Activated CD4-positive, alpha-beta T cell treated with anti-CD3 and anti-CD28 coated beads for 1 hour (primary cell): ENCODE measurements around the gene TACSTD2.
A peak's percentile ranks its signal among the peaks of the same experiment; 100 is the strongest.
"Not testable (repeated sequence)": the region's sequence is repeated elsewhere in the genome, so short reads cannot be mapped to it uniquely, and the experiment has no call there.

Source experiments
- DNase-seq: peaks from one replicate; pipeline ENCODE4 v3.0.0-alpha.2; 2020

TACSTD2 gene

GRCh38 chr1:58555393-58555792, 21.7 kb downstream of the TACSTD2 start:
- DNase-seq = no peak

- DNase-seq = no peak
Observed at GRCh38 chr1:58551186-58552140, 25.6 kb downstream of the TACSTD2 start.

GRCh38 chr1:58549291-58549690, 27.8 kb downstream of the TACSTD2 start:
- DNase-seq = not testable (repeated sequence)

GRCh38 chr1:58548371-58548770, 28.7 kb downstream of the TACSTD2 start:
- no peak for DNase-seq

GRCh38 chr1:58546520-58547308, 30.3 kb downstream of the TACSTD2 start, which contains the start of gene OMA1:
Gene OMA1 (minus strand): TSS chr1:58546726. CDS start chr1:58539294, 7,432 bp downstream.
- peak; percentile 97 for DNase-seq

GRCh38 chr1:58545591-58546519, 31.2 kb downstream of the TACSTD2 start:
- peak; percentile 62 for DNase-seq

- DNase-seq = no peak
Observed at GRCh38 chr1:58543260-58543659, 33.8 kb downstream of the TACSTD2 start.

GRCh38 chr1:58539553-58539952, 37.5 kb downstream of the TACSTD2 start:
- no peak for DNase-seq

- DNase-seq = no peak
Observed at GRCh38 chr1:58538821-58539220, 38.2 kb downstream of the TACSTD2 start.

GRCh38 chr1:58531842-58532241, 45.2 kb downstream of the TACSTD2 start:
- not testable (repeated sequence) for DNase-seq

- DNase-seq = no peak
Observed at GRCh38 chr1:58529284-58529683, 47.8 kb downstream of the TACSTD2 start.

- no peak for DNase-seq
Observed at GRCh38 chr1:58528518-58528917, 48.5 kb downstream of the TACSTD2 start.
